Coronary artery (tissue), 2 donors: Measurements from ENCODE around the gene SNRPA1.

Source experiments
- DNase-seq: peaks from one replicate; pipeline ENCODE4 v3.0.0-alpha.2; 2017; ENCODE audit warnings: low spot score
- H3K27ac ChIP-seq, 2 donors: fragments of 200-600 bp; sonication (generic); one replicate each; pipeline ENCODE4 v1.5.1; 2016 to 2019
- H3K4me3 ChIP-seq: fragments of 200-600 bp; sonication (generic); 2 replicates; pipeline ENCODE4 v1.5.1; 2016; ENCODE audit warnings: mild to moderate bottlenecking, moderate library complexity
- CTCF ChIP-seq: fragments of 200-600 bp; sonication (generic); IDR thresholded peaks from one replicate; pipeline ENCODE4 v1.5.1; 2019; ENCODE audit warnings: antibody characterized with exemption

Gene SNRPA1

GRCh38 chr15:101244036-101244781, 50.8 kb downstream of the SNRPA1 start:
- H3K4me3 ChIP-seq, result no peak overlapping the region
- no peak for TF ChIP-seq CTCF
- H3K27ac ChIP-seq, result no peak overlapping the region
- no peak for DNase-seq

GRCh38 chr15:101243420-101243819, 51.6 kb downstream of the SNRPA1 start:
- DNase-seq, result no peak
- TF ChIP-seq CTCF, result no peak
- Histone ChIP-seq H3K27ac (peak overlapping the region in 1 of 2 donors; percentile 31), H3K4me3 (no peak overlapping the region)

GRCh38 chr15:101242999-101243336, 52.1 kb downstream of the SNRPA1 start:
- TF ChIP-seq CTCF, result no peak
- no peak overlapping the region for H3K4me3 ChIP-seq
- peak overlapping the region in 1 of 2 donors; percentile 31 for H3K27ac ChIP-seq
- no peak for DNase-seq

- peak overlapping the region in 1 of 2 donors; percentile 31 for H3K27ac ChIP-seq
- H3K4me3 ChIP-seq, result peak overlapping the region; percentile 1
- no peak for DNase-seq
- no peak for TF ChIP-seq CTCF
Observed at GRCh38 chr15:101242160-101242998, 52.7 kb downstream of the SNRPA1 start.

DNA sequence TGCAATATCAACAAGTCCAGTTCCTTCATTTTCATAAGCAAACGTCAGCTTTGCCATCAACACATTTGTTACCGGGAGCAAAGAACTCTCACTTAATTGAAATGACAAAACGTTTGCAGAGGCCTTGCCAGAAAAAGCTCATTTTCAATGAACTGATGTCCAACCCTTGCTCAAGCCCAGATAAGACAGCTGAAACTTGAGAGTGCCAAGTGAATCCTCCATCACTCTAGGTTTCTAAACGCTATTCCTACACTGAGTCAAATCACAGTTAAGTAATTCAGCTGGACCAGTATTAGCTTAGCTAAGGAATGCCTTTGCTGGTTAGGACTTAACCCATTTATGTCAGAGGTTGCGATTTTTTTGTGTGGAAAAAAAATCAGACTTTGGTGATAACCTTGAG, 54.7 kb downstream of the SNRPA1 start:
- Histone ChIP-seq H3K27ac (peak overlapping the region in 1 of 2 donors; percentile 6), H3K4me3 (no peak overlapping the region)
- no peak for DNase-seq
- TF ChIP-seq CTCF, result no peak

- no peak for DNase-seq
- H3K27ac ChIP-seq, result peak overlapping the region in 1 of 2 donors; percentile 45
- no peak for TF ChIP-seq CTCF
- H3K4me3 ChIP-seq, result no peak overlapping the region
Observed at GRCh38 chr15:101239724-101240136, 55.3 kb downstream of the SNRPA1 start.
